Right lobe of liver (tissue), 4 donors: ENCODE data around the gene RPRD1B.

Experiments used
- POLR2A ChIP-seq: fragments of 450-650 bp; IDR thresholded peaks from one replicate; pipeline ENCODE4 v1.6.1; 2017; ENCODE audit warnings: antibody characterized with exemption, mild to moderate bottlenecking
- TF ChIP-seq, protein P1 (sequence below), 4 donors: fragments of 200-600 bp in 3 of 4; fragments of 450-650 bp in 1 of 4; IDR thresholded peaks; one replicate each; pipeline versions ENCODE4 v1.5.1 to v1.8.0; 2016 to 2022; ENCODE audit warnings: antibody characterized with exemption in 4 of 4, mild to moderate bottlenecking in 2 of 4
- donor health status: DM: no; HTN: no; CAD: no.
- donor health status: DM: no; HTN: no; CAD: no.
- donor health status: DM: no; HTN: yes; CAD: no.

DNA sequence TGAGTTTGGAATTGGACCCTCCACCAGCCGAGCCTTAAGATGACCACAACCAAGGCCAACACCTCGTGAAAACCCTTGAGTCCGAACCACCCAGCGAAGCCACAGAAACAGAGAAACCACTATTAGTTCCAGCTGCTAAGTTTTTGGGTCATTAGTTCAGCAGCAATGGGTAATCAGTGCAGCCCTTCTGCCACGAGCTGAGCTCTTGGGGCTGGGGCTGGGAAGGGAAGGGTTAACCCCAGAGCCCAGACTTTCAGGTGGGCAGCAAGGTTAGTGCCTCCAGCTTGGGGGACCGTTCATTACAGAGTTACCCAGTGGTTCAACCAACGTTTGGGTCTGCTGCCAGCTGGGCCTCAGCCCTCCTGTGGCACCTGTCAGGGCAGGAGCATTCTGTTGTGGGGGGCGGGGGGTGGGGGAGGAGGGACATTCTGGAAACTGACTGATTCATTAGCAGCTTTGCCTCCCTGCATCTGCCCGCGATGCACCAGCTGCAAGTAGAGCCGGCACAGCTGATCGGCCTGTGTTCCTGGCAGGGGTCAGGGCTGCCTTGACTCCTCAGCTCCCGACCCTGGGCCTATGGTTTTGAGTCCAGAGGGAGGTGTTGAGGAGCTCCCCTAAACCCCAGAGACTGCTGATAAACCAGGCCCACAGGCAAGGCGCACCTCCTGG is 78.8 kb downstream of the RPRD1B start:
- TF ChIP-seq, protein P1, sequence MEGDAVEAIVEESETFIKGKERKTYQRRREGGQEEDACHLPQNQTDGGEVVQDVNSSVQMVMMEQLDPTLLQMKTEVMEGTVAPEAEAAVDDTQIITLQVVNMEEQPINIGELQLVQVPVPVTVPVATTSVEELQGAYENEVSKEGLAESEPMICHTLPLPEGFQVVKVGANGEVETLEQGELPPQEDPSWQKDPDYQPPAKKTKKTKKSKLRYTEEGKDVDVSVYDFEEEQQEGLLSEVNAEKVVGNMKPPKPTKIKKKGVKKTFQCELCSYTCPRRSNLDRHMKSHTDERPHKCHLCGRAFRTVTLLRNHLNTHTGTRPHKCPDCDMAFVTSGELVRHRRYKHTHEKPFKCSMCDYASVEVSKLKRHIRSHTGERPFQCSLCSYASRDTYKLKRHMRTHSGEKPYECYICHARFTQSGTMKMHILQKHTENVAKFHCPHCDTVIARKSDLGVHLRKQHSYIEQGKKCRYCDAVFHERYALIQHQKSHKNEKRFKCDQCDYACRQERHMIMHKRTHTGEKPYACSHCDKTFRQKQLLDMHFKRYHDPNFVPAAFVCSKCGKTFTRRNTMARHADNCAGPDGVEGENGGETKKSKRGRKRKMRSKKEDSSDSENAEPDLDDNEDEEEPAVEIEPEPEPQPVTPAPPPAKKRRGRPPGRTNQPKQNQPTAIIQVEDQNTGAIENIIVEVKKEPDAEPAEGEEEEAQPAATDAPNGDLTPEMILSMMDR (IDR thresholded peaks at IDR 0.05), result no peak
- TF ChIP-seq POLR2A, result no peak
